GM12892 (cell line): ENCODE measurements around the gene TMEM147.

Experiments used
- POLR2A ChIP-seq: IDR thresholded peaks from 2 replicates; pipeline ENCODE4 v1.6.1; 2011; ENCODE audit warnings: low read depth, low read length, control low read depth
- POLR2AphosphoS5 ChIP-seq: IDR thresholded peaks from 2 replicates; pipeline ENCODE4 v1.6.1; 2011; ENCODE audit warnings: low read depth, low read length, control low read depth

DNA sequence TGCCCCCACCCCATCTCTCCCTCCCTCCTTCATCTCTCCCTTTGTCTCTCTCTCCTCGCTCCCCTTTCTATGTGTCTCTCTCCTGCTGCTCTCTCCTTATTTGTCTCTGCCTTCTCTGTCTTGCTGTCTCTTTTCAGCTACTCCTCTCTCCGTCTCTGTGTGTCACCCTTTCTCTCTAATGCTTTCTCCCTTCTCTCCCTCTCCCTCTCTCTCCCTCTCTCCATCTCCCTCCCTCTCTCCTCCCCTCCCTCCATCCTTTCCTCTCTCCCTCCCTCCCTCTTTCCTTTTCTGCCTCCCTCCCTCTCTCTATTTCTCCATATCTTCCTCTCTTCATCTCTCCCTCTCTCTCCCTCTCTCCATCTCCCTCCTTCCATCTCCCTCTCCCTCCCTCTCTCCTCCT lies 17.4 kb downstream of the TMEM147 start:
- TF ChIP-seq POLR2A (no peak), POLR2AphosphoS5 (no peak)
